ENCODE data around the gene CMTM3. TPM values are rescaled to one million over a fixed set of nuclear protein-coding genes. Genes with fewer than 3 reads are reported as not detected.

CMTM3 gene
- total and polyA plus RNA-seq, 2 of the 4 experiments (the other 2 are of a cell fraction), result 4.5 to 35.5 TPM

GRCh38 chr16:66592814-66593213 lies 11.7 kb upstream of the CMTM3 start:
- Histone ChIP-seq H3K27ac (ENCODE audit: insufficient read depth, low read length) (no peak overlapping the region), H3K9me3 (ENCODE audit: control insufficient read depth, insufficient read depth, low read length) (peaks cover 8% of the 10 kb centered on the region), H2BK20ac (ENCODE audit: low read depth, low read length) (no peak overlapping the region), H3K23ac (ENCODE audit: low read depth, low read length) (no peak overlapping the region), H3K4me1 (ENCODE audit: control insufficient read depth, insufficient read depth, low read length) (no peaks in the 10 kb centered on the region), H2BK15ac (ENCODE audit: low read depth, low read length) (no peak overlapping the region), H3K14ac (replicated peaks; ENCODE audit: low read depth, low read length) (no peak overlapping the region), H3K9me1 (ENCODE audit: insufficient read depth, low read length) (no peaks in the 10 kb centered on the region), H3K4me2 (ENCODE audit: low read depth, low read length) (no peak overlapping the region), H3K18ac (ENCODE audit: low read depth, low read length) (no peak overlapping the region), H2AK9ac (replicated peaks; ENCODE audit: low read depth, low read length, poor library complexity) (no peak overlapping the region), H3K9ac (ENCODE audit: low read depth, low read length) (no peak overlapping the region), H3K79me1 (ENCODE audit: low read depth in 1 of 2, low read length in 2 of 2) (no peaks in the 10 kb centered on the region), H3K4me3 (ENCODE audit: insufficient read depth, low read depth, low read length) (no peak overlapping the region), H4K5ac (ENCODE audit: low read depth, low read length) (no peak overlapping the region), H2BK5ac (ENCODE audit: low read depth, low read length, poor library complexity, severe bottlenecking) (no peak overlapping the region), H3K27me3 (ENCODE audit: control insufficient read depth, insufficient read depth, low read length) (peaks cover 33% of the 10 kb centered on the region), H4K91ac (ENCODE audit: insufficient read depth, low read depth, low read length) (no peak overlapping the region), H3K36me3 (ENCODE audit: control insufficient read depth, insufficient read depth, low read length) (no peaks in the 10 kb centered on the region), H3K4ac (ENCODE audit: low read depth, low read length) (no peak overlapping the region), H2AFZ (replicated peaks; ENCODE audit: low read length, poor library complexity) (no peak overlapping the region), H4K20me1 (ENCODE audit: insufficient read depth, low read length) (no peaks in the 10 kb centered on the region), H3K56ac (ENCODE audit: extremely low read depth, insufficient read depth, low read length) (no peak overlapping the region), H4K8ac (ENCODE audit: low read depth in 2 of 2, low read length in 2 of 2) (no peak overlapping the region), H2AK5ac (ENCODE audit: low read depth, low read length) (no peak overlapping the region), H2BK120ac (ENCODE audit: low read depth, low read length) (no peak overlapping the region)
- DNase-seq, result no peak
- intact Hi-C loops (cut with micrococcal nuclease), result no loop called here
- no peak for TF ChIP-seq USF2 (IDR thresholded peaks at IDR 0.05; ENCODE audit: low read depth, low read length)
- TF ChIP-seq MXI1 (IDR thresholded peaks at IDR 0.05; ENCODE audit: borderline replicate concordance, low read depth, low read length), result no peak
- no peak for TF ChIP-seq POLR2A (IDR thresholded peaks at IDR 0.05; ENCODE audit: low read depth, low read length)
- TF ChIP-seq MAFK (IDR thresholded peaks at IDR 0.05; ENCODE audit: low read depth, low read length), result no peak
- TF ChIP-seq BHLHE40 (IDR thresholded peaks at IDR 0.05; ENCODE audit: low read depth, low read length), result no peak
- no peak for TF ChIP-seq MAZ (IDR thresholded peaks at IDR 0.05; ENCODE audit: borderline replicate concordance, low read depth, low read length)
- TF ChIP-seq RFX5 (IDR thresholded peaks at IDR 0.05; ENCODE audit: low read depth, low read length), result no peak
- no peak for TF ChIP-seq SMC3 (IDR thresholded peaks at IDR 0.05; ENCODE audit: low read depth, low read length)
- TF ChIP-seq CTCF (conservative IDR thresholded peaks at IDR 0.05; ENCODE audit: low read depth, low read length), result no peak
- dilution Hi-C loops (cut with HindIII; ENCODE audit: low sequenced_read_pairs, unreplicated experiment), result no loop called here
- ChIA-PET CTCF (no interaction called here), POLR2A (ENCODE audit: unreplicated experiment) (no interaction called here)
- BruUV-seq (replicated peaks), result no TSS peak
- in situ Hi-C loops (cut with MboI; ENCODE audit: low sequenced_read_pairs), result no loop called here
- no CpG with 5 or more reads among the region's 3 CpGs for WGBS, 2 experiments (ENCODE audit: extremely low coverage in 2 of 2, insufficient read length in 1 of 2)
- ATAC-seq (ENCODE audit: low read depth), result no peak
